SK-N-SH (cell line): Measurements from ENCODE around the gene PPP1R12B. TPM values are rescaled to one million over a fixed set of nuclear protein-coding genes. Genes with fewer than 3 reads are reported as not detected.
"Not testable (repeated sequence)": the region's sequence is repeated elsewhere in the genome, so short reads cannot be mapped to it uniquely, and the experiment has no call there.

ENCODE experiments used
- CTCF ChIA-PET: fragments of 300-600, 350-600 bp; formaldehyde crosslinking; extraction: SDS; loops from one replicate; lab custom pipeline; 2021; lab: Yijun Ruan, JAX
- POLR2A ChIA-PET: fragments of 350-600 bp; sonication (Branson Sonifier 250); formaldehyde crosslinking; extraction: SDS; loops from one replicate; lab custom pipeline; 2020; ENCODE audit warnings: antibody characterized with exemption, inconsistent platforms; lab: Yijun Ruan, JAX
- DNase-seq: peaks from one replicate; pipeline ENCODE4 v3.0.0; 2012
- H2AFZ ChIP-seq: fragments of 200-600 bp; sonication (generic); 2 replicates; pipeline ENCODE4 v1.8.1; 2016; ENCODE audit warnings: antibody characterized with exemption, mild to moderate bottlenecking, low read depth
- H3F3A ChIP-seq: fragments of 200-600 bp; sonication (generic); replicated peaks from 2 replicates; pipeline ENCODE3; 2016; ENCODE audit warnings: antibody characterized with exemption, mild to moderate bottlenecking; ENCODE audit not compliant: insufficient read depth
- H3K27ac ChIP-seq, 2 experiments: fragments of 200-500 bp in 1 of 2; fragments of 200-600 bp in 1 of 2; sonication (Bioruptor generic) in 1 of 2; sonication (generic), shearing (Covaris generic) in 1 of 2; 2 replicates each; pipeline versions ENCODE4 v1.5.1 to v1.6.1; 2014 to 2016; ENCODE audit warnings: low read depth in 2 of 2, inconsistent platforms in 1 of 2, low read length in 1 of 2, mild to moderate bottlenecking in 1 of 2, mixed read lengths in 1 of 2
- H3K27me3 ChIP-seq: fragments of 200-600 bp; sonication (generic), shearing (Covaris generic); 2 replicates; pipeline ENCODE4 v1.6.1; 2016; ENCODE audit warnings: mixed run types; ENCODE audit not compliant: insufficient read depth
- H3K36me3 ChIP-seq, 2 experiments: fragments of 200-500 bp in 1 of 2; fragments of 200-600 bp in 1 of 2; sonication (Bioruptor generic) in 1 of 2; sonication (generic) in 1 of 2; replicated peaks in 1 of 2; 2 replicates each; pipeline versions ENCODE3 to v1.5.1; 2014 to 2016; ENCODE audit warnings: low read length in 1 of 2, mild to moderate bottlenecking in 1 of 2; ENCODE audit not compliant: insufficient read depth in 2 of 2, control insufficient read depth in 1 of 2
- H3K4me1 ChIP-seq, 2 experiments: fragments of 200-500 bp in 1 of 2; fragments of 200-600 bp in 1 of 2; sonication (Bioruptor generic) in 1 of 2; sonication (generic), shearing (Covaris generic) in 1 of 2; 2 replicates each; pipeline versions ENCODE4 v1.5.1 to v1.6.1; 2014 to 2016; ENCODE audit warnings: low read depth in 1 of 2, low read length in 1 of 2, mixed run types in 1 of 2; ENCODE audit not compliant: insufficient read depth in 2 of 2, control insufficient read depth in 1 of 2
- H3K4me2 ChIP-seq: fragments of 200-600 bp; sonication (generic), shearing (Covaris generic); 2 replicates; pipeline ENCODE4 v1.6.1; 2017; ENCODE audit warnings: mixed run types
- H3K4me3 ChIP-seq, 2 experiments: fragments of 200-500 bp in 1 of 2; fragments of 200-600 bp in 1 of 2; sonication (Bioruptor generic) in 1 of 2; sonication (generic), shearing (Covaris generic) in 1 of 2; 2 replicates each; pipeline versions ENCODE4 v1.5.1 to v1.8.1; 2014 to 2016; ENCODE audit warnings: low read depth in 2 of 2, inconsistent platforms in 1 of 2, low read length in 1 of 2, mild to moderate bottlenecking in 1 of 2, mixed read lengths in 1 of 2, moderate library complexity in 1 of 2
- H3K79me2 ChIP-seq: fragments of 200-600 bp; sonication (generic); 2 replicates; pipeline ENCODE4 v1.8.1; 2017; ENCODE audit warnings: mild to moderate bottlenecking; ENCODE audit not compliant: insufficient read depth
- H3K9ac ChIP-seq: fragments of 200-600 bp; sonication (generic); 2 replicates; pipeline ENCODE4 v1.6.1; 2017; ENCODE audit warnings: mixed run types
- H3K9me2 ChIP-seq: fragments of 200-600 bp; sonication (generic); 2 replicates; pipeline ENCODE4 v1.6.1; 2017; ENCODE audit warnings: mixed run types
- H3K9me3 ChIP-seq: fragments of 200-600 bp; sonication (generic); 2 replicates; pipeline ENCODE4 v1.6.1; 2017; ENCODE audit warnings: mixed run types, mild to moderate bottlenecking, moderate library complexity
- H4K20me1 ChIP-seq: fragments of 200-600 bp; sonication (generic); 2 replicates; pipeline ENCODE4 v1.6.1; 2017; ENCODE audit warnings: mild to moderate bottlenecking, mixed run types; ENCODE audit not compliant: insufficient read depth
- ELF1 ChIP-seq: IDR thresholded peaks from 2 replicates; pipeline ENCODE4 v1.4.0; 2012
- EP300 ChIP-seq, 2 experiments: IDR thresholded peaks; 2 replicates each; pipeline versions ENCODE4 v1.4.0 to v1.6.1; 2012; ENCODE audit warnings: borderline replicate concordance in 1 of 2, low read depth in 1 of 2, low read length in 1 of 2
- EZH2phosphoT487 ChIP-seq: fragments of 200-600 bp; sonication (generic); IDR thresholded peaks from 2 replicates; pipeline ENCODE4 v1.6.1; 2017; ENCODE audit warnings: low read depth, mixed run types, mild to moderate bottlenecking, antibody characterized with exemption, moderate library complexity, borderline replicate concordance
- FOXJ3 ChIP-seq: sonication (generic); formaldehyde crosslinking; IDR thresholded peaks from 2 replicates; pipeline ENCODE4 v1.5.1; 2020; ENCODE audit warnings: mild to moderate bottlenecking, missing genetic modification reagents
- FOXM1 ChIP-seq: IDR thresholded peaks from 2 replicates; pipeline ENCODE4 v1.4.0; 2012; ENCODE audit warnings: low read depth, mild to moderate bottlenecking
- JUND ChIP-seq: IDR thresholded peaks from 2 replicates; pipeline ENCODE4 v1.4.0; 2012
- RXRA ChIP-seq: IDR thresholded peaks from 2 replicates; pipeline ENCODE4 v1.4.0; 2012; ENCODE audit warnings: low read depth, mild to moderate bottlenecking, borderline replicate concordance
- TEAD4 ChIP-seq: IDR thresholded peaks from 2 replicates; pipeline ENCODE4 v1.4.0; 2012; ENCODE audit warnings: mild to moderate bottlenecking, borderline replicate concordance; ENCODE audit not compliant: insufficient read depth
- WGBS: methylation state at CpG from one replicate; pipeline ENCODE4 v1.1.6; 2017; ENCODE audit warnings: low lambda C conversion rate; 5-methylcytosine and 5-hydroxymethylcytosine counted together
- polyA plus RNA-seq, 3 experiments: library from polyadenylated mRNA; depleted of rRNA; stranded (reverse); fragments of >200 nt; gene quantifications; 2 replicates each; pipeline ENCODE4 v1.2.3, GENCODE V29; 2012
- TF ChIP-seq, protein P1 (sequence below): IDR thresholded peaks from 2 replicates; pipeline ENCODE4; 2012
- TF ChIP-seq, protein P2 (sequence below): IDR thresholded peaks from 2 replicates; pipeline ENCODE4 v1.6.1; 2012; ENCODE audit warnings: mild to moderate bottlenecking, low read depth, low read length, moderate library complexity

PPP1R12B gene
- polyA plus RNA-seq, 1 of the 3 experiments (the other 2 are of a cell fraction) = 2.8 TPM

DNA sequence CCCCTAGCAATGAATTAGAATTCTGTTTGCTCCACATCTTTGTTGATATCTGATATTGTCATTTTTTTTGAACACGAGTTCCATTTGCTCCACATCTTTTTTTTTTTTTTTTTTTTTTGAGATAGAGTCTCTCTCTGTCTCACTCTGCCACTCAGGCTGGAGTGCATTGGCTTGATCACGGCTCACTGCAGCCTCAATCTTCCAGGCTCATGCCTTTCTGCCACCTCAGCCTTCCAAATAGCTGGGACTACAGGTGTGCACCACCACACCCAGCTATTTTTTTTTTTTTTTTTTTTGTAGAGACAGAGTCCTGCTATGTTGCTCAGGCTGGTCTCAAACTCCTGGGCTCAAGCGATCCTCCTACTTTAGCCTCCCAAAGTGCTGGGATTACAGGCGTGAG, 22.4 kb downstream of the PPP1R12B start:
- H3K27me3 ChIP-seq, H3K4me1 ChIP-seq, H4K20me1 ChIP-seq, H3K4me2 ChIP-seq, POLR2A ChIA-PET, H3K36me3 ChIP-seq, DNase-seq, H3K79me2 ChIP-seq, H3K4me3 ChIP-seq, H3K9ac ChIP-seq, H3K27ac ChIP-seq, H3K9me3 ChIP-seq, H2AFZ ChIP-seq, CTCF ChIA-PET, H3F3A ChIP-seq, H3K9me2 ChIP-seq: not testable (repeated sequence)
- 89% methylated on average over 4 of the region's 4 CpGs for WGBS

DNA sequence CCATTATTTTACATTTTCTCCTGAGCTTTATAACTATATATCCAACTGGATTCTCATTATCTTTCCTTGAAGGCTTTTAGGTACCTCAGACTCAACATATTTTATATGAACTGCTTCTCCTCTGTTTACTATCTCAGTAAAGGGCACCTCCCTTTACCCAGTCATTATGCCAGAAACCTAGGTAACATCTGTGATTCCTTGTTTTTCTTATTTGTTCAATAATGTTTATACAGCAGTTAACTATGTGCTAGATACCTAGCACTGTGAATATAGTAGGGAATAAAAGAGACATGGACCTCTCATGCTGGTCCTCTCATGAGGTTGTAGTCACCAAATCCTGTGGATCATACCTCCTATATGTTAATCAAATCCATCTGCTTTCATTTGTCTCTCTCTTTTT, 25.6 kb downstream of the PPP1R12B start:
- H3K9me3 ChIP-seq = no peaks in the 10 kb centered on the region
- H4K20me1 ChIP-seq = no peaks in the 10 kb centered on the region
- no peaks in the 10 kb centered on the region for H3K9me2 ChIP-seq
- DNase-seq = no peak
- H2AFZ ChIP-seq = no peak overlapping the region
- no peaks in the 10 kb centered on the region for H3F3A ChIP-seq
- CTCF ChIA-PET = no interaction called here
- no peak for TF ChIP-seq ELF1
- H3K79me2 ChIP-seq = no peaks in the 10 kb centered on the region
- no peak overlapping the region for H3K9ac ChIP-seq
- no peaks in the 10 kb centered on the region for H3K36me3 ChIP-seq
- H3K4me1 ChIP-seq = no peaks in the 10 kb centered on the region
- no peak overlapping the region for H3K27ac ChIP-seq
- no peak overlapping the region for H3K4me3 ChIP-seq
- H3K4me2 ChIP-seq = no peak overlapping the region
- POLR2A ChIA-PET = no interaction called here
- no peaks in the 10 kb centered on the region for H3K27me3 ChIP-seq

DNA sequence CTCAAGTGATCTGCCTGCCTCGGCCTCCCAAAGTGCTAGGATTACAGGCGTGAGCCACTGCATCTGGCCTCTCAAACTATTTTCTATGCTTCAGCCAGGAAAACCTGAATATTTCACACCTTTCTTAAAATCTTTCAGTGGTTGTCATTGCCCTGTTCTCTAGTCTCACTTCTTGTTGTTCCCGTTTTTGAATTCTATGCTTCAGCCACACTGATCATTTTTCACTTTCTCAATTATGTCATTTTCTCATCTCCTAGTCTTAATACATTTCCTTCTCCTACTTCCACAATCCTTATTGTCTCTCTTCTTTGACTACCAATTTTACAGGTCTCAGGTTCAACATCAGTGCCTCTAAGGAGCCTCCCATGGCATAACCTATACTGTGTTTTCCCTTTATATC, 26.7 kb downstream of the PPP1R12B start:
- H3K9ac ChIP-seq, H3K9me2 ChIP-seq, H3F3A ChIP-seq, H3K79me2 ChIP-seq, H4K20me1 ChIP-seq, H3K27me3 ChIP-seq, DNase-seq, H3K36me3 ChIP-seq, H2AFZ ChIP-seq, H3K4me1 ChIP-seq, CTCF ChIA-PET, H3K9me3 ChIP-seq, H3K27ac ChIP-seq, POLR2A ChIA-PET, H3K4me2 ChIP-seq, H3K4me3 ChIP-seq: not testable (repeated sequence)
- 93% methylated on average over 3 of the region's 3 CpGs for WGBS

DNA sequence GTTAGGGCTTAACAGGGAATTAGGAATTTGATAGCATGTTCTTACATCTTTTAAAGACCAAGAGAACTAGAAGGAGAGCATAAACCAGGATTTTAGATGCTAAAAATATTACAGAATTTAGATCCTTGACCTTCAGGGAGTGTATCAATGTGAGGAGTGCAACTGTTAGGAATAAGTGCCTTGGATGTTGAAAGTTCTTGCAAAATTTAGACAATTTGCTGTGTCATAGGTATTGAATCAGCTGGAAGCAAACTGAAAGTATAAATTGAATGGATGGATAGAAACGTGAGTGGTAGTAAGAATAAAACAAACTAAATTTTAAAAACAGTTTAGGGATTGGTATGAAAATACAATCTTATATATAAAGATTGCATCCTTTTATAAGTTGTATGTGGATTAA, 27.7 kb downstream of the PPP1R12B start:
- CTCF ChIA-PET = no interaction called here
- Histone ChIP-seq H3K4me2 (no peak overlapping the region), H3K4me1 (no peaks in the 10 kb centered on the region; a peak in 1 of 4 replicates), H3K27me3 (no peaks in the 10 kb centered on the region), H3K9ac (no peak overlapping the region), H3K9me3 (no peaks in the 10 kb centered on the region), H4K20me1 (no peaks in the 10 kb centered on the region), H3K9me2 (no peaks in the 10 kb centered on the region), H3K27ac (no peak overlapping the region), H2AFZ (no peak overlapping the region), H3K36me3 (no peaks in the 10 kb centered on the region), H3K4me3 (no peak overlapping the region), H3F3A (no peaks in the 10 kb centered on the region), H3K79me2 (no peaks in the 10 kb centered on the region)
- 76% methylated on average over 1 of the region's 1 CpG for WGBS
- TF ChIP-seq, protein P1, sequence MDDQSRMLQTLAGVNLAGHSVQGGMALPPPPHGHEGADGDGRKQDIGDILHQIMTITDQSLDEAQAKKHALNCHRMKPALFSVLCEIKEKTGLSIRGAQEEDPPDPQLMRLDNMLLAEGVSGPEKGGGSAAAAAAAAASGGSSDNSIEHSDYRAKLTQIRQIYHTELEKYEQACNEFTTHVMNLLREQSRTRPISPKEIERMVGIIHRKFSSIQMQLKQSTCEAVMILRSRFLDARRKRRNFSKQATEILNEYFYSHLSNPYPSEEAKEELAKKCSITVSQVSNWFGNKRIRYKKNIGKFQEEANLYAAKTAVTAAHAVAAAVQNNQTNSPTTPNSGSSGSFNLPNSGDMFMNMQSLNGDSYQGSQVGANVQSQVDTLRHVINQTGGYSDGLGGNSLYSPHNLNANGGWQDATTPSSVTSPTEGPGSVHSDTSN = no peak
- TF ChIP-seq, protein P2, sequence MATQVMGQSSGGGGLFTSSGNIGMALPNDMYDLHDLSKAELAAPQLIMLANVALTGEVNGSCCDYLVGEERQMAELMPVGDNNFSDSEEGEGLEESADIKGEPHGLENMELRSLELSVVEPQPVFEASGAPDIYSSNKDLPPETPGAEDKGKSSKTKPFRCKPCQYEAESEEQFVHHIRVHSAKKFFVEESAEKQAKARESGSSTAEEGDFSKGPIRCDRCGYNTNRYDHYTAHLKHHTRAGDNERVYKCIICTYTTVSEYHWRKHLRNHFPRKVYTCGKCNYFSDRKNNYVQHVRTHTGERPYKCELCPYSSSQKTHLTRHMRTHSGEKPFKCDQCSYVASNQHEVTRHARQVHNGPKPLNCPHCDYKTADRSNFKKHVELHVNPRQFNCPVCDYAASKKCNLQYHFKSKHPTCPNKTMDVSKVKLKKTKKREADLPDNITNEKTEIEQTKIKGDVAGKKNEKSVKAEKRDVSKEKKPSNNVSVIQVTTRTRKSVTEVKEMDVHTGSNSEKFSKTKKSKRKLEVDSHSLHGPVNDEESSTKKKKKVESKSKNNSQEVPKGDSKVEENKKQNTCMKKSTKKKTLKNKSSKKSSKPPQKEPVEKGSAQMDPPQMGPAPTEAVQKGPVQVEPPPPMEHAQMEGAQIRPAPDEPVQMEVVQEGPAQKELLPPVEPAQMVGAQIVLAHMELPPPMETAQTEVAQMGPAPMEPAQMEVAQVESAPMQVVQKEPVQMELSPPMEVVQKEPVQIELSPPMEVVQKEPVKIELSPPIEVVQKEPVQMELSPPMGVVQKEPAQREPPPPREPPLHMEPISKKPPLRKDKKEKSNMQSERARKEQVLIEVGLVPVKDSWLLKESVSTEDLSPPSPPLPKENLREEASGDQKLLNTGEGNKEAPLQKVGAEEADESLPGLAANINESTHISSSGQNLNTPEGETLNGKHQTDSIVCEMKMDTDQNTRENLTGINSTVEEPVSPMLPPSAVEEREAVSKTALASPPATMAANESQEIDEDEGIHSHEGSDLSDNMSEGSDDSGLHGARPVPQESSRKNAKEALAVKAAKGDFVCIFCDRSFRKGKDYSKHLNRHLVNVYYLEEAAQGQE = no peak
- TF ChIP-seq TEAD4 (no peak), JUND (no peak), RXRA (no peak), FOXM1 (no peak), EP300 (IDR thresholded peaks at IDR 0.05; ENCODE audit: borderline replicate concordance in 1 of 2, low read depth in 1 of 2, low read length in 1 of 2) (no peak), FOXJ3 (CRISPR knock-in tag) (no peak), EZH2phosphoT487 (no peak)
- no peak for DNase-seq
- POLR2A ChIA-PET = no interaction called here
